Neural progenitor cell (in vitro differentiated cells): ENCODE results near the gene SS18L1. TPM values are rescaled to one million over a fixed set of nuclear protein-coding genes. Genes with fewer than 3 reads are reported as not detected.

Source experiments
- DNase-seq: peaks from one replicate; pipeline ENCODE4 v3.0.0-alpha.2; 2016; ENCODE audit warnings: low spot score
- H2AFZ ChIP-seq: fragments of 200-600 bp; sonication (generic); replicated peaks from 2 replicates; pipeline ENCODE4 v1.6.1; 2016; ENCODE audit warnings: antibody characterized with exemption
- H3F3A ChIP-seq: fragments of 200-600 bp; sonication (generic); 2 replicates; pipeline ENCODE4 v1.6.1; 2016; ENCODE audit warnings: antibody characterized with exemption, low read depth
- H3K27ac ChIP-seq: fragments of 200-600 bp; sonication (generic); 2 replicates; pipeline ENCODE4 v1.5.1; 2016; ENCODE audit warnings: mild to moderate bottlenecking
- H3K27me3 ChIP-seq: fragments of 200-600 bp; sonication (generic); 2 replicates; pipeline ENCODE4 v1.6.1; 2016; ENCODE audit warnings: mild to moderate bottlenecking, moderate library complexity
- H3K36me3 ChIP-seq: fragments of 200-600 bp; sonication (generic); 2 replicates; pipeline ENCODE4 v1.5.1; 2016
- H3K4me1 ChIP-seq: fragments of 200-600 bp; sonication (generic); 2 replicates; pipeline ENCODE4 v1.6.1; 2016; ENCODE audit warnings: mixed run types
- H3K4me2 ChIP-seq: fragments of 200-600 bp; sonication (generic); 2 replicates; pipeline ENCODE4 v1.6.1; 2016
- H3K4me3 ChIP-seq: fragments of 200-600 bp; sonication (generic); 2 replicates; pipeline ENCODE4 v1.5.1; 2016
- H3K79me2 ChIP-seq: fragments of 200-600 bp; sonication (generic); 2 replicates; pipeline ENCODE4 v1.6.1; 2016; ENCODE audit warnings: low read depth
- H3K9ac ChIP-seq: fragments of 200-600 bp; sonication (generic); 2 replicates; pipeline ENCODE4 v1.6.1; 2016
- H3K9me3 ChIP-seq: fragments of 200-600 bp; sonication (generic); 2 replicates; pipeline ENCODE4 v1.5.1; 2016; ENCODE audit warnings: low read depth
- H4K20me1 ChIP-seq: fragments of 200-600 bp; sonication (generic); 2 replicates; pipeline ENCODE4 v1.6.1; 2016; ENCODE audit warnings: low read depth
- H3K27ac Mint-ChIP-seq: 3 replicates; pipeline ENCODE4 v1.8.0; 2021; ENCODE audit warnings: mixed read lengths
- H3K27me3 Mint-ChIP-seq: 2 replicates; pipeline ENCODE4 v1.8.0; 2022; ENCODE audit warnings: low read depth, mild to moderate bottlenecking, inconsistent platforms, moderate library complexity, mixed read lengths; ENCODE audit not compliant: insufficient read depth
- H3K36me3 Mint-ChIP-seq: 3 replicates; pipeline ENCODE4 v1.8.0; 2021; ENCODE audit warnings: mixed read lengths
- H3K4me1 Mint-ChIP-seq: 3 replicates; pipeline ENCODE4 v1.8.0; 2021; ENCODE audit warnings: mixed read lengths
- H3K4me3 Mint-ChIP-seq: 3 replicates; pipeline ENCODE4 v1.8.0; 2021; ENCODE audit warnings: mild to moderate bottlenecking, moderate library complexity, mixed read lengths
- H3K9me3 Mint-ChIP-seq: 3 replicates; pipeline ENCODE4 v1.8.0; 2020; ENCODE audit warnings: mixed read lengths
- CTCF ChIP-seq: fragments of 200-600 bp; sonication (generic); IDR thresholded peaks from 2 replicates; pipeline ENCODE4 v1.5.1; 2017; ENCODE audit warnings: antibody characterized with exemption, mild to moderate bottlenecking
- EZH2 ChIP-seq: fragments of 200-600 bp; sonication (generic); IDR thresholded peaks from 2 replicates; pipeline ENCODE4 v1.6.1; 2017; ENCODE audit warnings: antibody characterized with exemption, mild to moderate bottlenecking, moderate library complexity
- EZH2phosphoT487 ChIP-seq: fragments of 200-600 bp; sonication (generic); IDR thresholded peaks from 2 replicates; pipeline ENCODE4 v1.6.1; 2017; ENCODE audit warnings: antibody characterized with exemption
- total RNA-seq: library from RNA; depleted of rRNA; stranded (reverse); fragments of >200 nt; gene quantifications from 2 replicates; pipeline ENCODE4 v1.2.3, GENCODE V29; 2015; ENCODE audit warnings: low replicate concordance

SS18L1 gene
- total RNA-seq, 1 donor from 2014 or later, result 25.5 TPM

- no peaks in the 10 kb centered on the region for H3K9me3 Mint-ChIP-seq
- Histone ChIP-seq H3K4me2 (no peak overlapping the region), H4K20me1 (peaks cover 6% of the 10 kb centered on the region), H3K4me1 (no peaks in the 10 kb centered on the region), H3K27me3 (no peaks in the 10 kb centered on the region), H3K4me3 (no peak overlapping the region), H2AFZ (no peak overlapping the region), H3K36me3 (no peaks in the 10 kb centered on the region), H3K27ac (no peak overlapping the region), H3K9me3 (no peaks in the 10 kb centered on the region), H3K79me2 (peaks cover 12% of the 10 kb centered on the region), H3F3A (no peaks in the 10 kb centered on the region), H3K9ac (no peak overlapping the region)
- no peaks in the 10 kb centered on the region for H3K27me3 Mint-ChIP-seq
- H3K4me3 Mint-ChIP-seq, result no peak overlapping the region
- no peaks in the 10 kb centered on the region for H3K4me1 Mint-ChIP-seq
- peaks cover 6% of the 10 kb centered on the region for H3K36me3 Mint-ChIP-seq
- TF ChIP-seq EZH2, result no peak
- TF ChIP-seq EZH2phosphoT487, result no peak
- TF ChIP-seq CTCF, result no peak
- DNase-seq, result no peak
- no peak overlapping the region for H3K27ac Mint-ChIP-seq
These were observed 49.1 kb downstream of the SS18L1 start for GRCh38 chr20:62192635-62193034.

- H3K79me2 ChIP-seq, result peaks cover 6% of the 10 kb centered on the region
- no peaks in the 10 kb centered on the region for H3K4me1 ChIP-seq
- TF ChIP-seq EZH2phosphoT487, result no peak
- TF ChIP-seq CTCF, result no peak
- no peaks in the 10 kb centered on the region for H3K36me3 ChIP-seq
- Mint-ChIP-seq H3K27ac (peak overlapping the region; percentile 53), H3K27me3 (no peaks in the 10 kb centered on the region), H3K36me3 (peaks cover 6% of the 10 kb centered on the region), H3K4me3 (no peak overlapping the region), H3K9me3 (no peaks in the 10 kb centered on the region), H3K4me1 (no peaks in the 10 kb centered on the region)
- DNase-seq, result no peak
- H3F3A ChIP-seq, result no peaks in the 10 kb centered on the region
- H3K27ac ChIP-seq, result no peak overlapping the region
- no peak overlapping the region for H3K4me2 ChIP-seq
- no peak overlapping the region for H3K4me3 ChIP-seq
- H3K27me3 ChIP-seq, result no peaks in the 10 kb centered on the region
- no peak overlapping the region for H3K9ac ChIP-seq
- H3K9me3 ChIP-seq, result no peaks in the 10 kb centered on the region
- peaks cover 6% of the 10 kb centered on the region for H4K20me1 ChIP-seq
- H2AFZ ChIP-seq, result no peak overlapping the region
These were observed 49.8 kb downstream of the SS18L1 start for GRCh38 chr20:62193079-62194025.

GRCh38 chr20:62195075-62195405 is 51.5 kb downstream of the SS18L1 start:
- Mint-ChIP-seq H3K4me3 (no peak overlapping the region), H3K36me3 (peaks cover 14% of the 10 kb centered on the region), H3K27me3 (no peaks in the 10 kb centered on the region), H3K27ac (no peak overlapping the region), H3K4me1 (no peaks in the 10 kb centered on the region), H3K9me3 (no peaks in the 10 kb centered on the region)
- Histone ChIP-seq H3K4me3 (no peak overlapping the region), H4K20me1 (peaks cover 6% of the 10 kb centered on the region), H3K27me3 (no peaks in the 10 kb centered on the region), H3K4me2 (no peak overlapping the region), H3K4me1 (no peaks in the 10 kb centered on the region), H3K9ac (no peak overlapping the region), H3F3A (no peaks in the 10 kb centered on the region), H2AFZ (no peak overlapping the region), H3K9me3 (no peaks in the 10 kb centered on the region), H3K27ac (no peak overlapping the region), H3K79me2 (no peaks in the 10 kb centered on the region), H3K36me3 (no peaks in the 10 kb centered on the region)
- DNase-seq, result no peak
- no peak for TF ChIP-seq CTCF
